SK-N-MC (cell line): Measurements from ENCODE around the gene ARHGAP30.

ENCODE experiments used
- DNase-seq: peaks from one replicate; pipeline ENCODE4 v3.0.0-alpha.2; 2011; ENCODE audit warnings: low read depth, low spot score
- H3K27ac ChIP-seq: fragments of 200-600 bp; sonication (generic); 2 replicates; pipeline ENCODE4 v1.5.1; 2016; ENCODE audit warnings: mixed run types
- H3K36me3 ChIP-seq: fragments of 200-600 bp; sonication (generic); 2 replicates; pipeline ENCODE4 v1.6.1; 2017; ENCODE audit warnings: antibody characterized with exemption, low read length, mixed read lengths; ENCODE audit not compliant: insufficient read depth
- H3K4me3 ChIP-seq: fragments of 200-600 bp; sonication (generic); 2 replicates; pipeline ENCODE4 v1.5.1; 2016
- H3K9ac ChIP-seq: fragments of 200-600 bp; sonication (generic); 2 replicates; pipeline ENCODE4 v1.8.0; 2017; ENCODE audit warnings: mixed run types, mixed read lengths; ENCODE audit not compliant: insufficient read length
- H3K9me3 ChIP-seq: fragments of 200-600 bp; sonication (generic); 2 replicates; pipeline ENCODE4 v1.6.1; 2017; ENCODE audit warnings: low read depth, mild to moderate bottlenecking, antibody characterized with exemption, low read length, moderate library complexity, mixed read lengths
- EZH2 ChIP-seq: fragments of 200-600 bp; sonication (generic); IDR thresholded peaks from one replicate; pipeline ENCODE4 v1.6.1; 2017; ENCODE audit warnings: antibody characterized with exemption
- FOXP2 ChIP-seq: optimal IDR thresholded peaks from 2 replicates; pipeline ENCODE3; 2011; ENCODE audit warnings: mild to moderate bottlenecking, moderate library complexity; ENCODE audit not compliant: insufficient read depth; ENCODE audit errors: extremely low read length, control extremely low read depth
- POLR2AphosphoS5 ChIP-seq: IDR thresholded peaks from 2 replicates; pipeline ENCODE4 v1.6.1; 2012; ENCODE audit warnings: mild to moderate bottlenecking, low read depth, low read length, borderline replicate concordance

Gene ARHGAP30

DNA sequence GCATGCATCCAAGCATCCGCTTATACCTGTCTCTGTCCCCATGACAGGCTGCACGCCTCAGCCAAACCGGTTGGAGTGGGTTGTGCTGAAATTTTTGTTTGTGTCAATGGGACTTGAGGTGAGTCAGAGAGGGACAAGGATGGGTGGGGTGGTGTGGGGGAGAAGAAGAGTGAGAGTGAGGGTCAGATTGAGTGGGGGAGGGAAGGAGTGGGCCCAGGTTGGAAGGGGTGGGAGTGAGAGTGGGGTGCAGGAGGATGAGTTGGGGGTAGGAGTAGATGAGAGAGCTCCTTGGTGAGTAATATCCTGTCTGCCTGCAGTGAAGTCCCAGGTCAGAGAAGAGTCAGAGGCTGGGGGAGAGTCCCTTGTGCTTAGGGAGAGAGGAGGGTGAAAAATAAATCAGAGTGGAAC lies 22.9 kb upstream of the ARHGAP30 start:
- H3K36me3 ChIP-seq, result no peaks in the 10 kb centered on the region
- H3K4me3 ChIP-seq, result no peak overlapping the region
- no peak for DNase-seq
- no peak overlapping the region for H3K9ac ChIP-seq
- H3K9me3 ChIP-seq, result no peaks in the 10 kb centered on the region
- TF ChIP-seq POLR2AphosphoS5, result no peak
- no peak for TF ChIP-seq FOXP2
- no peak for TF ChIP-seq EZH2
- H3K27ac ChIP-seq, result no peak overlapping the region

DNA sequence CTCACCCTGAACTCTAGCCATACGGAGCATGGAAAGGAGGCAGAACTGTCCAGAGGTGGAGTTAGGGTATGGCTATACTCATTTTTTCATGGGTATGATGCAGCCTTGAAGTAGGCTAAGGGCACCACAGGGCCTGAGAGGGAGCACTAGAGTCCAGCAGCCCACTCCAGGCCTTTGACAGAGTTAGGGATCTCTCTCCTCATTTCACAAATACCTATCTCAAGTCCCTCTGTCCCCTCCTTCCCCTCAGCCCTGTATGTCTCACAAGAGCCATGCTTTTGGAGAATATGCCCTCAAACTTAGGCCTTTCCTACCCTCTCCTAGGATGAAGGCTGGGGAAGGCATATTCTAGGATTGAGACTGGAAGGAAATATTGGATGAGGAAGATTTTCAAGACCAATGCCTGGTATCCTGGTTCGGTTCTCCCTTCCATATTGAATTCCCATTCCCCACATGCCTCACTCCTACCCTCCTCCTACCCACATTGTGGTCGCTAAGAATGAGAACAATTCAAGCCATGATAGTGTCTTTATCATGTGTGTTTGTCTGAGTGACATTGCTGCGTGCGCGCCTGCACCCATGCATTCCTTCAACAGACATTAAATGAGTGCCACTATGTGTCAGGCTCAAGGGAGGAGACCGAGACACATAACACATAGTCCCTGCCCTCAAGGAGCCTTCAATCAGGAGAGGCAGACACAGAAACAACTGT lies 22.3 kb upstream of the ARHGAP30 start:
- H3K27ac ChIP-seq, result no peak overlapping the region
- H3K9ac ChIP-seq, result no peak overlapping the region
- no peaks in the 10 kb centered on the region for H3K36me3 ChIP-seq
- TF ChIP-seq EZH2 (no peak), FOXP2 (no peak), POLR2AphosphoS5 (no peak)
- no peaks in the 10 kb centered on the region for H3K9me3 ChIP-seq
- H3K4me3 ChIP-seq, result no peak overlapping the region
- no peak for DNase-seq

DNA sequence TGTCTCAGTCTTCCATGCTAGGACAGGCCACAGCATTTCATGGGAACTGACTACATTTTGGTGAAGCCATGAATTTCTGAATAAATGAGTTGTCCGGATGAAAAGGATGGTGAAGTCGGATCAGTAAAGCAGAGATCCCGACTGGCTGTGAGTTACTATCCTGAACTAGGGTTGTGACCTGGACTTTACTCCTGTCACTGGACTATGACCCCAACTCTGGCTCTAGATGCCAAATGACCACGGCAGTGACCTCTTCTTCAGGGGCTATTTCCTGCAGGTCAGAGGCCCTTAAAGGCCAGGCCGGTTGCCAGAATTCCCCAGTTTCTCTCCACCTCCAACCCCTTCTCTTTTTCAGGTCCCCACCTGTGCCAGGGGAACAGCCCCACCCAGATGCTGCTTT lies 21.4 kb upstream of the ARHGAP30 start:
- Histone ChIP-seq H3K9ac (no peak overlapping the region), H3K9me3 (no peaks in the 10 kb centered on the region), H3K4me3 (no peak overlapping the region), H3K27ac (no peak overlapping the region), H3K36me3 (no peaks in the 10 kb centered on the region)
- no peak for TF ChIP-seq POLR2AphosphoS5
- TF ChIP-seq FOXP2, result no peak
- TF ChIP-seq EZH2, result no peak
- DNase-seq, result no peak

DNA sequence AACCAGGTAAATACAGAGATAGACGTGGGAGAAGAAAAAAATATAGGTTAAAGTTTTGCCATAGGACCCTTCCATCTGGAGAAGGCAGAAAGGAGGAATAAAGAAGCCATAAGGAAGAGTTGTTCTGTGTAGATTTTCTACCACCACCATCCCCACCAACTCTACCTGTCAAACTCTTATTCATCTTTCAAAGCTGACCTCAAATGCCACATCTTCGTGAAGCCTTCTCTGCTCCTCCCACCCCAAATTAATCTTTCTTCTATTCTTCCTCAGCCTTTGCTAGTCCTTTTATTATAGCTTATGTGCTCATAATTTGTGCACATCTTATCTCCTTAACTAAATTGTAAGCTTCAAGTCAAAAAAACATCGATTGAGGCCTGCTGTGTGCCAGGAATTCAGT lies 20.9 kb upstream of the ARHGAP30 start:
- H3K9ac ChIP-seq, result no peak overlapping the region
- TF ChIP-seq FOXP2 (no peak), EZH2 (no peak), POLR2AphosphoS5 (no peak)
- no peaks in the 10 kb centered on the region for H3K36me3 ChIP-seq
- H3K9me3 ChIP-seq, result no peaks in the 10 kb centered on the region
- DNase-seq, result no peak
- no peak overlapping the region for H3K27ac ChIP-seq
- no peak overlapping the region for H3K4me3 ChIP-seq

DNA sequence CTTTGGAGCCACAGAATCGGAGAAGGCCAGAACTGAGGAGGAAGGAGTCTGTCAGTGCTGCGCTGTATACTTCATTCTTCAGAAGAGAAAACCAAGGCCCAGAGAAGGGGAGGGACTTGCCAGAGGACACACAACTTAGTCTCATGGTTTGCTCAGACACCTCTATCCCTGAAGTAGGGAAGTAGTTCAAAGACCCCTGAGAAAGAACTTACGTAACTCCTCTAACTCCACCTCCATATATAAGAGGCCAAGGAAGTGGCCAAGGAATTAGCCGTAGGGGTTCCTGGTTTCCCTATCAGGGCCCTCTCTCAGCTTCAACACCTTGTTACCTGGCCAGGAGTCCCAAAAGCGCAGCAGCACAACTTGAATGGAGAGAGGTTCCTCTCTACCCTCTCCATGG lies 20.2 kb upstream of the ARHGAP30 start:
- no peak overlapping the region for H3K27ac ChIP-seq
- TF ChIP-seq POLR2AphosphoS5, result no peak
- no peak for TF ChIP-seq EZH2
- no peak for TF ChIP-seq FOXP2
- no peak overlapping the region for H3K9ac ChIP-seq
- no peak for DNase-seq
- no peaks in the 10 kb centered on the region for H3K36me3 ChIP-seq
- no peak overlapping the region for H3K4me3 ChIP-seq
- H3K9me3 ChIP-seq, result no peaks in the 10 kb centered on the region

DNA sequence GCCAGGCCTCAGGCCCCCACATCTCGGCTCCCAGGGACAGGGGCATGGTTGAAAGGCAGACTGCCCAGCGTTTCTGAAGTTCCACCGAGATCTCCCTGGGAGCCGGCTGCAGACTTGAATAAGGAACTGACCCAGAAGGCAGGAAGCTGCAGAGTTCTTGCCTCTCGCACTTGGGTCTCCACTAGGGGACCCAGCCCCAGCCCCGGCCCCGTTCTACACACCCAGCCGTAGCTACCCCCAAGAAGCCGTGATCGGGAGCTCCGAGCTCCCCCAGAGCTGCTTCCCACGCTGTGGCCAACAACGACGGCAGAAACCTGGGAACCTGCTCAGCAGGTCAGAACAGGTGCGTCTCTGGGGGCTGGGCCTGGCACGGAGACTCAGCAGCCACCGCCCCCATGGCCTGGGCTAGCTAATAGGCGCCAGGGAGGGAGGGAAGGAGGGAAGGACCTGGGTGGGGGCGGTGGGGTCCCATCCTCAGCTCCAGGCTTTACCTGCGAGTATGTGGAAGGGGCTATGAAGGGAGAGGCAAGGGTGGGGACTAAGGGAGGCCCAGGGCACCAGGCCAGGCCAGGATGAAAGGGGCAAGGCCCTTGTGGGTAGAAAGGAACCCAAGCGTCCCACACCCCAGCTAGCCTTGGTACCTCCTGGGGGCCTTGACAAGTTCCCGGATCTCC lies 19.7 kb upstream of the ARHGAP30 start, which contains the start of gene NECTIN4:
Gene NECTIN4, minus strand, starts transcription at position 308 of the 674 bp plus-strand sequence. Its CDS starts 262 bp downstream, at position 46.
- Histone ChIP-seq H3K9ac (no peak within 1 kb of the TSS), H3K4me3 (no peak within 1 kb of the TSS), H3K27ac (no peak within 1 kb of the TSS), H3K9me3 (no peaks in the 10 kb centered on the region), H3K36me3 (no peaks in the 10 kb centered on the region)
- TF ChIP-seq POLR2AphosphoS5, result no peak
- TF ChIP-seq EZH2, result no peak
- TF ChIP-seq FOXP2, result no peak
- DNase-seq, result no peak

DNA sequence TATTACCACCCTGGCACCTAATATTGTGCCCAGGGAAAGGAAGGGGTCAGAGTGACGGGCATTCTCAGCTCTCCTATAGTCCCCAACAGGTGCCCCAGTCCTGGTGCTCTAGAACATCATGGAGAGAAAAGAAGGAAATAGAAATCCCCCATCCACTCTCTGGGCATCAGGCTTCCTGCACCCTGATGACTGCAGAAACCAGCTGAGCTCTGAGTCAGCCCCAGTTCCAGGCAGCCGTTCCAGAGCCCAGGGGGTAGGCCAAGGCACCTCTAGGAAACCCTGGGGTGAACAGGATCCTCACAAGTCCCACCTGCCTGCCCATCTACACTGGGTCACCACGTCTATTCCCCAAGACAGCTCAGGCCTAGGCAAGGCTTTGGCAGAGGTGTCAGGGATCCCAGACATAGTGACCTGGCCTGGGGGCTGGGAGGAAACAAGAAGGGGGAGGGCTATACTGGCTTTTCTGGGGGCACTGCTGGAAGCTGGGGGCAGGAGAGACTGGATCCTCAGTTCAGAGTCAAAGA lies 19.0 kb upstream of the ARHGAP30 start:
- Histone ChIP-seq H3K4me3 (no peak overlapping the region), H3K27ac (no peak overlapping the region), H3K36me3 (no peaks in the 10 kb centered on the region), H3K9me3 (no peaks in the 10 kb centered on the region), H3K9ac (no peak overlapping the region)
- DNase-seq, result no peak
- TF ChIP-seq FOXP2 (no peak), EZH2 (no peak), POLR2AphosphoS5 (no peak)

DNA sequence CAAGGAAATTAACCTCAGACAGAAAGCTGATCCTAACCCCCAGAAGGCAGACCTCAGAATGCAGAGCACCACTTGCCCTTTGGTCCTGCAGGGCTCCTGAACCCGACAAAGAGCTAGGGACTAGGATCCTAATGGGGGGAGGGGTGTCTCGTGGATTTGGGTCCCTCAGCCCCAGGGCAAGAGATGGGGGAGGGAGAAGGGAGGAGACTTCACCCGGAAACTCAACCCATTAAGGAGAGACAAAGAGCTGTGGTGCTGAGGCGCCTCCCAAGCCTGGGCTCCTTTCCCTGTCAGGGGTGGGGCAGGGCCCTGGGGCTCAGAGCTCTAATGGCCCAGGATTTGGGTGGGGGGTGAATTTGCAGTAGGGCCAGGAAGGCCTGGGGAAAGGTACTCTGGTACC lies 16.8 kb upstream of the ARHGAP30 start:
- no peak overlapping the region for H3K9ac ChIP-seq
- TF ChIP-seq FOXP2, result no peak
- no peak for TF ChIP-seq POLR2AphosphoS5
- no peak for TF ChIP-seq EZH2
- DNase-seq, result no peak
- H3K27ac ChIP-seq, result no peak overlapping the region
- no peaks in the 10 kb centered on the region for H3K36me3 ChIP-seq
- no peaks in the 10 kb centered on the region for H3K9me3 ChIP-seq
- no peak overlapping the region for H3K4me3 ChIP-seq

DNA sequence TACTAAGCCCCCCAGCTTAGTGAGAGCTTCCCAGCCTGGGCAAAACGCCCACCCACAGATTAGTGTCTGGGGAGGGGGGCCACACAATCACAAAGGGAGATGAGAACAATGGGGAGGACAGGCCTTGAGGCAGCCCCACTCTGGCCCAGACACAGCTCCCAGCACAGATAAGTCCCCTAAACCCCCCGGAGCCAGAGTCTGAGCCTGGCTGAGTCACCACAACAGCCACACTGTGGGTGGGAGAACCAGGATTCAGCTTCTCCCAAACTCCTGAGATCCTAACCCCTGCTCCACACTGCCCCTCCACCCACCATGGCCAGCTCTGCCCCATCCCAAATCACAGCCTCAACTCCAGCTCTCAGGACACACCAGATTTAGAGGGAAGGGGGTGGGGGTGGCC lies 15.5 kb upstream of the ARHGAP30 start:
- Histone ChIP-seq H3K9ac (no peak overlapping the region), H3K36me3 (no peaks in the 10 kb centered on the region), H3K9me3 (no peaks in the 10 kb centered on the region), H3K27ac (no peak overlapping the region), H3K4me3 (no peak overlapping the region)
- no peak for DNase-seq
- no peak for TF ChIP-seq FOXP2
- TF ChIP-seq EZH2, result no peak
- no peak for TF ChIP-seq POLR2AphosphoS5
